IPS-18a (cell line): ENCODE measurements around the gene FAM25A.
"Not testable (repeated sequence)": the region's sequence is repeated elsewhere in the genome, so short reads cannot be mapped to it uniquely, and the experiment has no call there.

Source experiments
- H3K27ac ChIP-seq: one replicate; pipeline ENCODE4 v1.5.1; 2013; ENCODE audit warnings: low read length
- H3K27me3 ChIP-seq: one replicate; pipeline ENCODE4 v1.6.1; 2013; ENCODE audit warnings: mild to moderate bottlenecking, low read length; ENCODE audit not compliant: control insufficient read depth, insufficient read depth
- H3K36me3 ChIP-seq: one replicate; pipeline ENCODE4 v1.6.1; 2013; ENCODE audit warnings: low read depth, low read length; ENCODE audit not compliant: control insufficient read depth
- H3K4me1 ChIP-seq: one replicate; pipeline ENCODE4 v1.6.1; 2013; ENCODE audit warnings: low read depth, low read length; ENCODE audit not compliant: control insufficient read depth
- H3K4me3 ChIP-seq: one replicate; pipeline ENCODE4 v1.5.1; 2013; ENCODE audit warnings: low read length
- H3K9ac ChIP-seq: one replicate; pipeline ENCODE4 v1.6.1; 2013; ENCODE audit warnings: mild to moderate bottlenecking, low read length, moderate library complexity
- H3K9me3 ChIP-seq: one replicate; pipeline ENCODE4 v1.6.1; 2013; ENCODE audit warnings: low read depth, low read length; ENCODE audit not compliant: control insufficient read depth

FAM25A gene

GRCh38 chr10:87020056-87020455, at the start of gene FAM25A:
Gene FAM25A, plus strand, starts transcription at chr10:87020294. Its CDS starts 31 bp downstream, at chr10:87020325.
- not testable (repeated sequence) for H3K27ac ChIP-seq, H3K27me3 ChIP-seq, H3K9me3 ChIP-seq, H3K9ac ChIP-seq, H3K4me3 ChIP-seq, H3K4me1 ChIP-seq, H3K36me3 ChIP-seq

DNA sequence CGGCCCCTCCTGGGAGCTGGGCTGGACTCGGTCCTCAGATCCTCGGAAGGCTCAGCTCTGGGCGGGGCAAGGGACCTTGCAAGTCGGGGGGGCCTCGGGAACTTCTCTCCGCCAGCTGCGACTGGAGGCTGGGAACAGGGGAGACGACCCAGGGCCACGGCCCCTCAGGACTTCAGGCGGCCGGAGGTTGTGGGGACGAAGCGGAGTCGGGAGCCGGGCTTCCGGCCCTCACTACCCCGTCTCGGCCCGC, 49.2 kb upstream of the FAM25A start:
- Histone ChIP-seq H3K9ac (peak overlapping the region; percentile 49), H3K36me3 (no peaks in the 10 kb centered on the region), H3K27ac (no peak overlapping the region), H3K27me3 (peaks cover 21% of the 10 kb centered on the region), H3K4me3 (peak overlapping the region; percentile 68), H3K9me3 (no peaks in the 10 kb centered on the region), H3K4me1 (peaks cover 26% of the 10 kb centered on the region)

DNA sequence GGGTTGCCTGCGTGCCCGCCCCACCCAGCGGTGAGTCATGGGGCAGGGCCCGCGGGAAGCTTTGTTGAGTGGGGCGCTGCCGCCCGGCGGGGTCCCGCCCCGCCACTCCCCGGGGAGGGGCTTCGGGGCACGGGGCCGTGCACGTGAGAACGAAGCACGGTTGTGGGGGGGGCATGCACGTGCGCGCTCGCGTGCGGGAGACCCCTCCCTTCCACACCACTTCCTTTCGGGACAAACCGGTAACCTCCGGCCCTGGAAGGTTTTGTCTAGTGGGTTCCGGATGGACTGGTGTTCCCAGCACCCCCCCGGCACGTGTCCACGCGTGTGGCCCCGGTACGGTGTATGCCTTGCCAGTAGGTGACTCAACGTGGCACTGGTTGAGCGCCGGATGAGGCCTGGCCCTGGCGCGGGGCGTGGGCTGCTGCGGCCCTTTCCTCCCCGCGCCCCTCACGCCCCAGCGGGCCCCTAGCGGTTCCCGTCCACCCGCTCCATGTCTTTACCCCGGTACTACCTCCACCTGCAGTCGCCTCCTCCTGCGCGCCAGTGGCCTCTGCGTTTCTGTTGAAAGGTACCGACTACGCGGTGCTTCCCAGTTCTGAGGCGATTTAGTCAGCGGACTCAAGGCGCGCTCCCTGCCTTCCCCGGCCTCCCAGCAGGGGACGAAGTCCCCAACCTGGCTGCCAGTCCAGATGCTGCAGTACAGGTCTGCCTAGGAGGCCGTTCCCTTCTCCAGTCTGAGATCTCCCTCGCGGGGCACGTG, 48.7 kb upstream of the FAM25A start:
- Histone ChIP-seq H3K4me3 (peak overlapping the region; percentile 68), H3K9me3 (no peaks in the 10 kb centered on the region), H3K4me1 (peaks cover 21% of the 10 kb centered on the region), H3K27me3 (peaks cover 21% of the 10 kb centered on the region), H3K9ac (peak overlapping the region; percentile 49), H3K36me3 (no peaks in the 10 kb centered on the region), H3K27ac (no peak overlapping the region)

DNA sequence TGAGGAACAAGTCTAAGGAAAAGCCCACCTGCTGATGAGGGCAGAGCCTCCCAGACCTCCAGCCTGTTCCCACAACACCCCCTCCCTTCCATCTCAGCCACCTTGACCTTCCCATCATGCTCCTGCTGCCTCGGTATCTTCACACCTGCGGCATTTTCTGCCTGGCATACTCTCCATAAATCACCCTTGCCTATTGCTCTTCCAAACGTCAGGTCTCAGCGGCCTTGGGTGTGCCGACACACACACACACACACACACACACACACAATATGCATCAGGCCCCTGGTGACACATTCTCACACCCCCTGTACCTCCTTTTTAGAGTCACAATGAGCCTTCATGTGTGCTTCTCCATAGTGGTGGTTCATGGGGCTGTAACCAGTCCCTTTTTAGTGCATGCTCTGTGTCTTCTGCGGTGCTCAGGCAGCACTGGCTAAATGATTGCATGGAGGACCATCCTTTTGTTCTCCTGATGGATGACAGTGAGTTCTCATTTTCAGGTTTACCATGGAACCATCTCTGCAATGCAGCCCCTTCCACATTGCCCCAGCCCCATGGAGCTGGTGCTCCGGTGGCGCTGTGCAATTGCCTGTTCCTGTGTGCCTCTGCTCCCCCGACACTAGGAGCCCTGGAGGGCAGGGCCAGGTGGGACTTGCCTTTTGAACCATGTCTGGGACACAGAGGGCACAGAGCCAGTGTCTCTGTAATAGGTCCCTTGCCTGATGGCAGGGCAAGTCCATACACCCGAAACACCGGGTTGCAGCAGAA, 47.3 kb upstream of the FAM25A start:
- H3K9ac ChIP-seq = no peak overlapping the region
- H3K9me3 ChIP-seq = no peaks in the 10 kb centered on the region
- H3K4me1 ChIP-seq = peaks cover 17% of the 10 kb centered on the region
- H3K4me3 ChIP-seq = no peak overlapping the region
- no peak overlapping the region for H3K27ac ChIP-seq
- H3K27me3 ChIP-seq = peaks cover 21% of the 10 kb centered on the region
- no peaks in the 10 kb centered on the region for H3K36me3 ChIP-seq

DNA sequence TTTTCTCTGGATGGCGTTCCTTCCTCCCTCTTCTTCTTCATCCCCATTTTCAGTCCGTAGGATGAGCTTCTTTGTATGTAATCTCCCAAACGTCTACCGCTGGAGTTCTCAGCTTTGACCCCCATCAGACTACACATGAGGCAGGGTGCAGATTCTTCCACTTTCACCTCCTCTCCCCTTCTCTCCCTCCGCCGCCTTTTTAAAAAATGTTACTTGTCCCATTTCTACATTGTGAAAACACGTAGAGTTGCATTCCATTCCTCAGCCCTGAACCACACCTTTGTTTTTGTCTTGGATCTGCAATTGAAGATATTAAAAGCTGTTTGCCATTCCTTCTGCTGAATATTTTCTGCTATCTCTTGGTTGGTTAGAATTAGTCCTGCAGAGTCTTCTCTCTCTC, 45.6 kb upstream of the FAM25A start:
- H3K27ac ChIP-seq = no peak overlapping the region
- H3K36me3 ChIP-seq = no peaks in the 10 kb centered on the region
- peaks cover 21% of the 10 kb centered on the region for H3K27me3 ChIP-seq
- H3K4me3 ChIP-seq = no peak overlapping the region
- H3K9ac ChIP-seq = no peak overlapping the region
- no peaks in the 10 kb centered on the region for H3K9me3 ChIP-seq
- peaks cover 15% of the 10 kb centered on the region for H3K4me1 ChIP-seq

DNA sequence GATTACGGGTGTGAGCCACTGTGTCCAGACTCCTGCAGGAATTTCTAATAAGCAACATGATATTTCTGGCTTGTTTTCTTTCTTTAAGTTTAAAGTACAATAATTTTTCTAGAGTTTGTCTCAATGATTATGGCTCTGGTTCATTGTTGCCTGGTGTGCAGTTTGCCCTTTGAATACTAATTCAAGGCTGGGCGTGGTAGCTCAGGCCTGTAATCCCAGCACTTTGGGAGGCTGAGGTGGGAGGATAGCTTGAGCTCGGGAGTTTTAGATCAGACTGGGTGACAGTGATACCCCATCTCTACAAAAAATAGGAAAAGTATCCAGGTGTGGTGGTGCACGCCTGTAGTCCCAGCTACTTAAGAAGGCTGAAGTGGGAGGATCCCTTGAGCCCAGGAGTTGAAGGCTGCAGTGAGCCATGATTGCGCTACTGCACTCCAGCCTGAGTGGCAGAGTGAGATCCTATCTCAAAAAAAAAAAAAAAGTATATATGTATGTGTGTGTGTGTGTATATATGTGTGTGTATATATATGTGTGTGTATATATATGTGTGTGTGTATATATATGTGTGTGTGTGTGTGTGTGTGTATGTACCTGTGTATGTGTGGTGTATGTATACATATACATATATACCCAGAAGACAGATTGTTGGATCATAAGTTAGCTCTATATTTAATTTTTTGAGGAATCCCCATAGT, 43.6 kb upstream of the FAM25A start:
- Histone ChIP-seq H3K4me3 (no peak overlapping the region), H3K4me1 (peaks cover 4% of the 10 kb centered on the region), H3K27ac (no peak overlapping the region), H3K27me3 (peaks cover 16% of the 10 kb centered on the region), H3K9ac (no peak overlapping the region), H3K36me3 (no peaks in the 10 kb centered on the region), H3K9me3 (no peaks in the 10 kb centered on the region)

GRCh38 chr10:86978457-86978856, 41.6 kb upstream of the FAM25A start:
- not testable (repeated sequence) for H3K4me1 ChIP-seq, H3K9me3 ChIP-seq, H3K4me3 ChIP-seq, H3K36me3 ChIP-seq, H3K27ac ChIP-seq, H3K9ac ChIP-seq, H3K27me3 ChIP-seq

- Histone ChIP-seq H3K9me3 (no peaks in the 10 kb centered on the region), H3K4me1 (no peaks in the 10 kb centered on the region), H3K27ac (no peak overlapping the region), H3K4me3 (no peak overlapping the region), H3K9ac (no peak overlapping the region), H3K27me3 (no peaks in the 10 kb centered on the region), H3K36me3 (no peaks in the 10 kb centered on the region)
Measured at GRCh38 chr10:86979296-86979818, 40.7 kb upstream of the FAM25A start.

GRCh38 chr10:86979977-86980448, 40.1 kb upstream of the FAM25A start:
- Histone ChIP-seq H3K4me1 (no peaks in the 10 kb centered on the region), H3K27me3 (no peaks in the 10 kb centered on the region), H3K27ac (no peak overlapping the region), H3K9ac (no peak overlapping the region), H3K36me3 (no peaks in the 10 kb centered on the region), H3K4me3 (no peak overlapping the region), H3K9me3 (no peaks in the 10 kb centered on the region)

GRCh38 chr10:86981020-86981419, 39.1 kb upstream of the FAM25A start:
- H3K9ac ChIP-seq = not testable (repeated sequence)

DNA sequence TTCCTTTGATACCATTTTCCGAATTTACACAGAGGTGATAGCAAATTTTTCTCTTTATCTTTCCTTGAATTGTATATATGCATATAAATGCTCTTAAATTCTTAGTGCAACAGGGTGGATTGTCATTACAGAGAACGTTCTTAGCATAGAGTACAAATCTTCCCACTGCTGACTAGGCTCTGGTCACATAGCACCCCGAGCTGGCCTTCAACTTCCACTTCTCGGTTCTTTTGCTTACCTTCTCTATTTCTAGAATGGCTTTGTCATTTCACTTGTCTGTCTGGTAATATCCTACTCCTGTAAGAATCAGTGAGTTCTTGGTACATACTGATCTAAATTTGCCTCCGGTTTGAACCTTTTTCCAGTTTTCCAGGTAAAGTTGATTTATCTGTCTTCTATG, 38.4 kb upstream of the FAM25A start:
- Histone ChIP-seq H3K9ac (no peak overlapping the region), H3K9me3 (no peaks in the 10 kb centered on the region), H3K27ac (no peak overlapping the region)

More at GRCh38 chr10:86981020-86981419, 39.1 kb upstream of the FAM25A start:
- H3K36me3 ChIP-seq, H3K9me3 ChIP-seq, H3K27ac ChIP-seq, H3K4me1 ChIP-seq, H3K27me3 ChIP-seq, H3K4me3 ChIP-seq: not testable (repeated sequence)

More for the DNA sequence above, 38.4 kb upstream of the FAM25A start:
- H3K36me3 ChIP-seq = no peaks in the 10 kb centered on the region
- H3K4me1 ChIP-seq = no peaks in the 10 kb centered on the region
- no peak overlapping the region for H3K4me3 ChIP-seq
- H3K27me3 ChIP-seq = no peaks in the 10 kb centered on the region
